ENCODE measurements around the gene SCNM1. TPM values are rescaled to one million over a fixed set of nuclear protein-coding genes. Genes with fewer than 3 reads are reported as not detected.

SCNM1 gene
- total and polyA plus RNA-seq, 2 donors from 2014 or later, result 33.4 to 57.7 TPM

GRCh38 chr1:151144474-151145303 is 21.3 kb upstream of the SCNM1 start:
- Histone ChIP-seq H3K27ac (ENCODE audit: low read depth in 2 of 2, low read length in 2 of 2) (no peak overlapping the region), H3K27me3 (ENCODE audit: control insufficient read depth, insufficient read depth, low read length) (no peaks in the 10 kb centered on the region), H3K4me3 (ENCODE audit: low read length in 3 of 3) (peak overlapping the region in 2 of 3 donors; percentile 24 to 68), H3K4me1 (ENCODE audit: control insufficient read depth in 2 of 3, insufficient read depth in 2 of 3, low read depth in 1 of 3, low read length in 3 of 3) (peaks cover 0 to 33% (median 16%) of the 10 kb centered on the region in 3 donors), H3K36me3 (ENCODE audit: control insufficient read depth in 2 of 3, insufficient read depth in 3 of 3, low read length in 3 of 3) (peaks cover 0 to 2% (median 0%) of the 10 kb centered on the region in 3 donors), H3K9ac (ENCODE audit: low read length in 3 of 3) (no peak overlapping the region), H3K9me3 (ENCODE audit: control insufficient read depth in 2 of 3, insufficient read depth in 1 of 3, low read length in 3 of 3) (no peaks in the 10 kb centered on the region)
- no peak for TF ChIP-seq CTCF (IDR thresholded peaks at IDR 0.05; ENCODE audit: borderline replicate concordance, extremely low read depth, insufficient read depth)
- intact Hi-C loops (cut with DNase I), result no loop called here
- no peak for FAIRE-seq
- DNase-seq, result peak in 3 of 5 donors; percentile 34 to 52 (median 44)

- peak in 4 of 5 donors; percentile 35 to 79 (median 55) for DNase-seq
- intact Hi-C loops (cut with DNase I), result no loop called here
- no peak for FAIRE-seq
- Histone ChIP-seq H3K9me3 (ENCODE audit: control insufficient read depth in 2 of 3, insufficient read depth in 1 of 3, low read length in 3 of 3) (no peaks in the 10 kb centered on the region), H3K4me3 (ENCODE audit: low read length in 3 of 3) (peak overlapping the region; percentile 68 to 84 (median 83)), H3K27me3 (ENCODE audit: control insufficient read depth, insufficient read depth, low read length) (no peaks in the 10 kb centered on the region), H3K27ac (ENCODE audit: low read depth in 2 of 2, low read length in 2 of 2) (no peak overlapping the region), H3K9ac (ENCODE audit: low read length in 3 of 3) (peak overlapping the region; percentile 53 to 65 (median 65)), H3K36me3 (ENCODE audit: control insufficient read depth in 2 of 3, insufficient read depth in 3 of 3, low read length in 3 of 3) (no peaks in the 10 kb centered on the region), H3K4me1 (ENCODE audit: control insufficient read depth in 2 of 3, insufficient read depth in 2 of 3, low read depth in 1 of 3, low read length in 3 of 3) (peaks cover 0 to 33% (median 16%) of the 10 kb centered on the region in 3 donors)
- no peak for TF ChIP-seq CTCF (IDR thresholded peaks at IDR 0.05; ENCODE audit: borderline replicate concordance, extremely low read depth, insufficient read depth)
Observed at GRCh38 chr1:151145304-151146071, 20.5 kb upstream of the SCNM1 start.

GRCh38 chr1:151146072-151146411 is 19.9 kb upstream of the SCNM1 start:
- no peak overlapping the region for H3K27ac ChIP-seq (ENCODE audit: low read depth in 2 of 2, low read length in 2 of 2)
- H3K9me3 ChIP-seq (ENCODE audit: control insufficient read depth in 2 of 3, insufficient read depth in 1 of 3, low read length in 3 of 3), result no peaks in the 10 kb centered on the region
- intact Hi-C loops (cut with DNase I), result no loop called here
- peak overlapping the region; percentile 68 to 84 (median 83) for H3K4me3 ChIP-seq (ENCODE audit: low read length in 3 of 3)
- H3K27me3 ChIP-seq (ENCODE audit: control insufficient read depth, insufficient read depth, low read length), result no peaks in the 10 kb centered on the region
- FAIRE-seq, result no peak
- peak overlapping the region; percentile 53 to 65 (median 65) for H3K9ac ChIP-seq (ENCODE audit: low read length in 3 of 3)
- TF ChIP-seq CTCF (IDR thresholded peaks at IDR 0.05; ENCODE audit: borderline replicate concordance, extremely low read depth, insufficient read depth), result no peak
- peaks cover 0 to 33% (median 16%) of the 10 kb centered on the region in 3 donors for H3K4me1 ChIP-seq (ENCODE audit: control insufficient read depth in 2 of 3, insufficient read depth in 2 of 3, low read depth in 1 of 3, low read length in 3 of 3)
- peak in 1 of 5 donors; percentile 41 for DNase-seq
- H3K36me3 ChIP-seq (ENCODE audit: control insufficient read depth in 2 of 3, insufficient read depth in 3 of 3, low read length in 3 of 3), result no peaks in the 10 kb centered on the region
